ENCODE data around the gene MAST2.

MAST2 gene

GRCh38 chr1:45979074-45979777, 175.8 kb downstream of the MAST2 start:
- Mint-ChIP-seq H3K4me3 (no peak overlapping the region), H3K27me3 (no peaks in the 10 kb centered on the region), H3K27ac (no peak overlapping the region), H3K4me1 (ENCODE audit: low read depth in 2 of 2) (no peaks in the 10 kb centered on the region), H3K36me3 (ENCODE audit: insufficient read depth) (no peaks in the 10 kb centered on the region), H3K9me3 (peaks cover 0 to 1% of the 10 kb centered on the region in 2 donors)
- DNase-seq: no peak
- ATAC-seq (replicated peaks): no peak

- no peaks in the 10 kb centered on the region for H3K27me3 Mint-ChIP-seq
- peaks cover 0 to 1% of the 10 kb centered on the region in 2 donors for H3K9me3 Mint-ChIP-seq
- no peak overlapping the region for H3K27ac Mint-ChIP-seq
- ATAC-seq (replicated peaks): no peak
- no peak for DNase-seq
- no peaks in the 10 kb centered on the region for H3K4me1 Mint-ChIP-seq (ENCODE audit: low read depth in 2 of 2)
- no peak overlapping the region for H3K4me3 Mint-ChIP-seq
- H3K36me3 Mint-ChIP-seq (ENCODE audit: insufficient read depth): no peaks in the 10 kb centered on the region
Observed at GRCh38 chr1:45979778-45980176, 176.4 kb downstream of the MAST2 start.

GRCh38 chr1:45982359-45982758, 178.9 kb downstream of the MAST2 start:
- ATAC-seq (replicated peaks): no peak
- Mint-ChIP-seq H3K4me3 (no peak overlapping the region), H3K27ac (no peak overlapping the region), H3K36me3 (ENCODE audit: insufficient read depth) (no peaks in the 10 kb centered on the region), H3K4me1 (ENCODE audit: low read depth in 2 of 2) (no peaks in the 10 kb centered on the region), H3K27me3 (no peaks in the 10 kb centered on the region), H3K9me3 (peaks cover 0 to 1% of the 10 kb centered on the region in 2 donors)
- DNase-seq: no peak

- no peak overlapping the region for H3K4me3 Mint-ChIP-seq
- peaks cover 0 to 1% of the 10 kb centered on the region in 2 donors for H3K9me3 Mint-ChIP-seq
- H3K27ac Mint-ChIP-seq: no peak overlapping the region
- no peak for DNase-seq
- H3K27me3 Mint-ChIP-seq: no peaks in the 10 kb centered on the region
- no peaks in the 10 kb centered on the region for H3K36me3 Mint-ChIP-seq (ENCODE audit: insufficient read depth)
- ATAC-seq (replicated peaks): no peak
- H3K4me1 Mint-ChIP-seq (ENCODE audit: low read depth in 2 of 2): no peaks in the 10 kb centered on the region
Observed at GRCh38 chr1:45983967-45984366, 180.6 kb downstream of the MAST2 start.

GRCh38 chr1:45987204-45987603, 183.8 kb downstream of the MAST2 start:
- no peaks in the 10 kb centered on the region for H3K4me1 Mint-ChIP-seq (ENCODE audit: low read depth in 2 of 2)
- ATAC-seq (replicated peaks): no peak
- no peak overlapping the region for H3K4me3 Mint-ChIP-seq
- H3K27me3 Mint-ChIP-seq: no peaks in the 10 kb centered on the region
- no peaks in the 10 kb centered on the region for H3K36me3 Mint-ChIP-seq (ENCODE audit: insufficient read depth)
- no peaks in the 10 kb centered on the region for H3K9me3 Mint-ChIP-seq
- no peak overlapping the region for H3K27ac Mint-ChIP-seq
- DNase-seq: no peak

GRCh38 chr1:45989249-45989648, 185.8 kb downstream of the MAST2 start:
- ATAC-seq (replicated peaks) (no peak), DNase-seq (no peak)
- no peaks in the 10 kb centered on the region for H3K4me1 Mint-ChIP-seq (ENCODE audit: low read depth in 2 of 2)
- H3K9me3 Mint-ChIP-seq: no peaks in the 10 kb centered on the region
- no peak overlapping the region for H3K27ac Mint-ChIP-seq
- H3K36me3 Mint-ChIP-seq (ENCODE audit: insufficient read depth): no peaks in the 10 kb centered on the region
- H3K4me3 Mint-ChIP-seq: no peak overlapping the region
- no peaks in the 10 kb centered on the region for H3K27me3 Mint-ChIP-seq

GRCh38 chr1:45994423-45994822, 191.0 kb downstream of the MAST2 start:
- Mint-ChIP-seq H3K9me3 (no peaks in the 10 kb centered on the region), H3K27ac (no peak overlapping the region), H3K4me1 (ENCODE audit: low read depth in 2 of 2) (peaks cover 0 to 3% of the 10 kb centered on the region in 2 donors), H3K36me3 (ENCODE audit: insufficient read depth) (no peaks in the 10 kb centered on the region), H3K27me3 (no peaks in the 10 kb centered on the region), H3K4me3 (no peak overlapping the region)
- DNase-seq (no peak), ATAC-seq (replicated peaks) (no peak)

- no peak for DNase-seq
- Mint-ChIP-seq H3K9me3 (no peaks in the 10 kb centered on the region), H3K36me3 (ENCODE audit: insufficient read depth) (no peaks in the 10 kb centered on the region), H3K4me1 (ENCODE audit: low read depth in 2 of 2) (peaks cover 0 to 3% of the 10 kb centered on the region in 2 donors), H3K27me3 (no peaks in the 10 kb centered on the region), H3K4me3 (no peak overlapping the region), H3K27ac (peak overlapping the region in 1 of 2 donors; percentile 33)
- no peak for ATAC-seq (replicated peaks)
Observed at GRCh38 chr1:45995298-45995697, 191.9 kb downstream of the MAST2 start.

GRCh38 chr1:45998020-45998617, 194.7 kb downstream of the MAST2 start:
- Mint-ChIP-seq H3K27ac (no peak overlapping the region), H3K36me3 (ENCODE audit: insufficient read depth) (no peaks in the 10 kb centered on the region), H3K27me3 (no peaks in the 10 kb centered on the region), H3K4me3 (no peak overlapping the region), H3K9me3 (no peaks in the 10 kb centered on the region), H3K4me1 (ENCODE audit: low read depth in 2 of 2) (peaks cover 2 to 3% of the 10 kb centered on the region in 2 donors)
- no peak for ATAC-seq (replicated peaks)
- no peak for DNase-seq

- no peak overlapping the region for H3K4me3 Mint-ChIP-seq
- no peaks in the 10 kb centered on the region for H3K27me3 Mint-ChIP-seq
- H3K27ac Mint-ChIP-seq: no peak overlapping the region
- H3K4me1 Mint-ChIP-seq (ENCODE audit: low read depth in 2 of 2): peaks cover 2 to 3% of the 10 kb centered on the region in 2 donors
- ATAC-seq (replicated peaks) (no peak), DNase-seq (no peak)
- H3K9me3 Mint-ChIP-seq: no peaks in the 10 kb centered on the region
- H3K36me3 Mint-ChIP-seq (ENCODE audit: insufficient read depth): peaks cover 3% of the 10 kb centered on the region
Observed at GRCh38 chr1:45999507-45999906, 196.1 kb downstream of the MAST2 start.

GRCh38 chr1:46001081-46001785, 197.8 kb downstream of the MAST2 start:
- DNase-seq: no peak
- Mint-ChIP-seq H3K4me1 (ENCODE audit: low read depth in 2 of 2) (peaks cover 0 to 2% of the 10 kb centered on the region in 2 donors), H3K4me3 (no peak overlapping the region), H3K27me3 (no peaks in the 10 kb centered on the region), H3K9me3 (no peaks in the 10 kb centered on the region), H3K27ac (no peak overlapping the region), H3K36me3 (ENCODE audit: insufficient read depth) (peaks cover 3% of the 10 kb centered on the region)
- no peak for ATAC-seq (replicated peaks)

- DNase-seq: no peak
- Mint-ChIP-seq H3K36me3 (ENCODE audit: insufficient read depth) (peaks cover 3% of the 10 kb centered on the region), H3K4me1 (ENCODE audit: low read depth in 2 of 2) (peaks cover 0 to 2% of the 10 kb centered on the region in 2 donors), H3K9me3 (no peaks in the 10 kb centered on the region), H3K27ac (no peak overlapping the region), H3K27me3 (no peaks in the 10 kb centered on the region), H3K4me3 (no peak overlapping the region)
- ATAC-seq (replicated peaks): no peak
Observed at GRCh38 chr1:46002551-46003150, 199.2 kb downstream of the MAST2 start.

- H3K9me3 Mint-ChIP-seq: no peaks in the 10 kb centered on the region
- H3K36me3 Mint-ChIP-seq (ENCODE audit: insufficient read depth): peaks cover 3% of the 10 kb centered on the region
- no peak overlapping the region for H3K4me3 Mint-ChIP-seq
- no peak overlapping the region for H3K27ac Mint-ChIP-seq
- DNase-seq (no peak), ATAC-seq (replicated peaks) (no peak)
- peaks cover 0 to 2% of the 10 kb centered on the region in 2 donors for H3K4me1 Mint-ChIP-seq (ENCODE audit: low read depth in 2 of 2)
- no peaks in the 10 kb centered on the region for H3K27me3 Mint-ChIP-seq
Observed at GRCh38 chr1:46003315-46003714, 199.9 kb downstream of the MAST2 start.

Measured in effector memory CD8-positive, alpha-beta T cell (primary cell).